Vagina (tissue), 2 donors: Measurements from ENCODE around the gene SERPINB5. TPM values are rescaled to one million over a fixed set of nuclear protein-coding genes. Genes with fewer than 3 reads are reported as not detected.

Experiments used
- DNase-seq, 2 donors: peaks; one replicate each; pipeline ENCODE4 v3.0.0-alpha.2; 2017; ENCODE audit errors: extremely low spot score in 2 of 2
- H3K27ac ChIP-seq: fragments of 200-600 bp; sonication (generic); one replicate; pipeline ENCODE4 v1.5.1; 2019
- H3K27me3 ChIP-seq: fragments of 200-600 bp; sonication (generic); one replicate; pipeline ENCODE4 v1.5.1; 2019
- H3K36me3 ChIP-seq, 2 donors: fragments of 200-600 bp; sonication (generic); one replicate each; pipeline ENCODE4 v1.5.1; 2017 to 2019
- H3K4me1 ChIP-seq: fragments of 200-600 bp; sonication (generic); one replicate; pipeline ENCODE4 v1.5.1; 2019
- H3K4me3 ChIP-seq, 2 donors: fragments of 200-600 bp; sonication (generic); 1 replicate in 1 of 2; 2 replicates in 1 of 2; pipeline ENCODE4 v1.5.1; 2016 to 2019
- H3K9me3 ChIP-seq: fragments of 200-600 bp; sonication (generic); one replicate; pipeline ENCODE4 v1.5.1; 2019
- CTCF ChIP-seq, 3 experiments: fragments of 450-650 bp in 2 of 3; fragments of 200-600 bp in 1 of 3; sonication (generic) in 1 of 3; IDR thresholded peaks; one replicate each; pipeline ENCODE4 v1.5.1; 2017 to 2019; ENCODE audit warnings: antibody characterized with exemption in 3 of 3, mild to moderate bottlenecking in 2 of 3, moderate library complexity in 2 of 3
- POLR2A ChIP-seq, 2 donors: fragments of 450-650 bp; IDR thresholded peaks; one replicate each; pipeline ENCODE4 v1.6.1; 2017; ENCODE audit warnings: antibody characterized with exemption in 2 of 2, mild to moderate bottlenecking in 2 of 2, moderate library complexity in 2 of 2
- POLR2AphosphoS5 ChIP-seq, 2 donors: sonication (generic); formaldehyde crosslinking; IDR thresholded peaks; one replicate each; pipeline ENCODE4 v1.9.0; 2017; ENCODE audit warnings: antibody characterized with exemption in 2 of 2, mild to moderate bottlenecking in 2 of 2, low read depth in 1 of 2; ENCODE audit not compliant: insufficient read depth in 1 of 2
- intact Hi-C: fragments of 100-400 bp; cut with DNase I; formaldehyde crosslinking; loops from one replicate; pipeline ENCODE4 v1.15.1; 2023
- total RNA-seq: library from RNA; depleted of rRNA; stranded (reverse); fragments of >200 nt; gene quantifications from one replicate; pipeline ENCODE4 v1.2.3, GENCODE V29; 2016

The SERPINB5 gene
- total RNA-seq, 1 donor from 2014 or later: 141 TPM

GRCh38 chr18:63542069-63542468, 65.3 kb downstream of the SERPINB5 start, which contains the start of gene SERPINB12:
SERPINB12 (plus strand) TSS chr18:63542369; CDS start chr18:63556160, 13,791 bp downstream.
- Histone ChIP-seq H3K4me3 (no peak within 1 kb of the TSS), H3K27ac (no peak within 1 kb of the TSS), H3K9me3 (no peaks in the 10 kb centered on the region), H3K27me3 (no peaks in the 10 kb centered on the region), H3K36me3 (no peaks in the 10 kb centered on the region), H3K4me1 (no peaks in the 10 kb centered on the region)
- no peak for DNase-seq
- TF ChIP-seq POLR2AphosphoS5 (IDR thresholded peaks at IDR 0.05; ENCODE audit: insufficient read depth in 1 of 2, low read depth in 1 of 2) (no peak), POLR2A (IDR thresholded peaks at IDR 0.05) (no peak), CTCF (IDR thresholded peaks at IDR 0.05) (no peak)
- intact Hi-C loops: no loop called here

GRCh38 chr18:63544017-63544416, 67.3 kb downstream of the SERPINB5 start:
- intact Hi-C loops: no loop called here
- Histone ChIP-seq H3K4me1 (no peaks in the 10 kb centered on the region), H3K9me3 (no peaks in the 10 kb centered on the region), H3K27ac (no peak overlapping the region), H3K4me3 (no peak overlapping the region), H3K27me3 (no peaks in the 10 kb centered on the region), H3K36me3 (no peaks in the 10 kb centered on the region)
- no peak for TF ChIP-seq CTCF (IDR thresholded peaks at IDR 0.05)
- TF ChIP-seq POLR2A (IDR thresholded peaks at IDR 0.05): no peak
- TF ChIP-seq POLR2AphosphoS5 (IDR thresholded peaks at IDR 0.05; ENCODE audit: insufficient read depth in 1 of 2, low read depth in 1 of 2): no peak
- DNase-seq: no peak

GRCh38 chr18:63545000-63545399, 68.2 kb downstream of the SERPINB5 start:
- intact Hi-C loops: no loop called here
- Histone ChIP-seq H3K4me1 (no peaks in the 10 kb centered on the region), H3K36me3 (no peaks in the 10 kb centered on the region), H3K4me3 (no peak overlapping the region), H3K27me3 (no peaks in the 10 kb centered on the region), H3K9me3 (no peaks in the 10 kb centered on the region), H3K27ac (no peak overlapping the region)
- TF ChIP-seq POLR2AphosphoS5 (IDR thresholded peaks at IDR 0.05; ENCODE audit: insufficient read depth in 1 of 2, low read depth in 1 of 2) (no peak), CTCF (IDR thresholded peaks at IDR 0.05) (no peak), POLR2A (IDR thresholded peaks at IDR 0.05) (no peak)
- DNase-seq: no peak

GRCh38 chr18:63550068-63550467, 73.3 kb downstream of the SERPINB5 start:
- no peak overlapping the region for H3K4me3 ChIP-seq
- TF ChIP-seq POLR2AphosphoS5 (IDR thresholded peaks at IDR 0.05; ENCODE audit: insufficient read depth in 1 of 2, low read depth in 1 of 2) (no peak), POLR2A (IDR thresholded peaks at IDR 0.05) (no peak), CTCF (IDR thresholded peaks at IDR 0.05) (no peak)
- DNase-seq: no peak
- peaks cover 16% of the 10 kb centered on the region for H3K4me1 ChIP-seq
- no peaks in the 10 kb centered on the region for H3K9me3 ChIP-seq
- H3K27me3 ChIP-seq: no peaks in the 10 kb centered on the region
- no peak overlapping the region for H3K27ac ChIP-seq
- intact Hi-C loops: no loop called here
- no peaks in the 10 kb centered on the region for H3K36me3 ChIP-seq

- H3K36me3 ChIP-seq: no peaks in the 10 kb centered on the region
- peaks cover 16% of the 10 kb centered on the region for H3K4me1 ChIP-seq
- H3K27ac ChIP-seq: no peak overlapping the region
- H3K27me3 ChIP-seq: no peaks in the 10 kb centered on the region
- TF ChIP-seq POLR2AphosphoS5 (IDR thresholded peaks at IDR 0.05; ENCODE audit: insufficient read depth in 1 of 2, low read depth in 1 of 2) (no peak), POLR2A (IDR thresholded peaks at IDR 0.05) (no peak), CTCF (IDR thresholded peaks at IDR 0.05) (no peak)
- no peaks in the 10 kb centered on the region for H3K9me3 ChIP-seq
- no peak for DNase-seq
- intact Hi-C loops: no loop called here
- H3K4me3 ChIP-seq: no peak overlapping the region
Measured at GRCh38 chr18:63551769-63552168, 75.0 kb downstream of the SERPINB5 start.
